Measurements from ENCODE around the gene PRPF40A.

DNA sequence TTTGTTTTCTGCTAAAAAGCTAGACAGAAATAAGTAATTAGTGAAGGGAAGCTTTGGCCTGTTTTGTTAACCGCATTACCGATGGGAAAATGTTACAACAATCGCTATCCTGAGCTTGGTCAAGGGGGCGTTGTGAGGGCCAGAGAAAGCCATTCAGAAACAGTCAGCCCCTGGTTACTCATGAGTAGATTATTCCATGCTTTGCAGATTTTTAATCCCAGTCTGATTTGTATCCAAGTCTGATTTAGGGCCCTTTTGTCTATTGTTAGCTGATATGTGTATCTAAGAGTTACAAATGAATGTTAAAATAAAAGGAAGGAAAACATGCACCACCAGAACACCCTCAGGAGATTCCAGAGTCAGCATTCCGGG, 99.1 kb downstream of the PRPF40A start:
- TF ChIP-seq, protein P1, sequence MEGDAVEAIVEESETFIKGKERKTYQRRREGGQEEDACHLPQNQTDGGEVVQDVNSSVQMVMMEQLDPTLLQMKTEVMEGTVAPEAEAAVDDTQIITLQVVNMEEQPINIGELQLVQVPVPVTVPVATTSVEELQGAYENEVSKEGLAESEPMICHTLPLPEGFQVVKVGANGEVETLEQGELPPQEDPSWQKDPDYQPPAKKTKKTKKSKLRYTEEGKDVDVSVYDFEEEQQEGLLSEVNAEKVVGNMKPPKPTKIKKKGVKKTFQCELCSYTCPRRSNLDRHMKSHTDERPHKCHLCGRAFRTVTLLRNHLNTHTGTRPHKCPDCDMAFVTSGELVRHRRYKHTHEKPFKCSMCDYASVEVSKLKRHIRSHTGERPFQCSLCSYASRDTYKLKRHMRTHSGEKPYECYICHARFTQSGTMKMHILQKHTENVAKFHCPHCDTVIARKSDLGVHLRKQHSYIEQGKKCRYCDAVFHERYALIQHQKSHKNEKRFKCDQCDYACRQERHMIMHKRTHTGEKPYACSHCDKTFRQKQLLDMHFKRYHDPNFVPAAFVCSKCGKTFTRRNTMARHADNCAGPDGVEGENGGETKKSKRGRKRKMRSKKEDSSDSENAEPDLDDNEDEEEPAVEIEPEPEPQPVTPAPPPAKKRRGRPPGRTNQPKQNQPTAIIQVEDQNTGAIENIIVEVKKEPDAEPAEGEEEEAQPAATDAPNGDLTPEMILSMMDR (conservative IDR thresholded peaks at IDR 0.05; ENCODE audit: low read depth in 2 of 2): no peak
- TF ChIP-seq POLR2AphosphoS5 (IDR thresholded peaks at IDR 0.05; ENCODE audit: low read depth): no peak
- TF ChIP-seq, protein P2, sequence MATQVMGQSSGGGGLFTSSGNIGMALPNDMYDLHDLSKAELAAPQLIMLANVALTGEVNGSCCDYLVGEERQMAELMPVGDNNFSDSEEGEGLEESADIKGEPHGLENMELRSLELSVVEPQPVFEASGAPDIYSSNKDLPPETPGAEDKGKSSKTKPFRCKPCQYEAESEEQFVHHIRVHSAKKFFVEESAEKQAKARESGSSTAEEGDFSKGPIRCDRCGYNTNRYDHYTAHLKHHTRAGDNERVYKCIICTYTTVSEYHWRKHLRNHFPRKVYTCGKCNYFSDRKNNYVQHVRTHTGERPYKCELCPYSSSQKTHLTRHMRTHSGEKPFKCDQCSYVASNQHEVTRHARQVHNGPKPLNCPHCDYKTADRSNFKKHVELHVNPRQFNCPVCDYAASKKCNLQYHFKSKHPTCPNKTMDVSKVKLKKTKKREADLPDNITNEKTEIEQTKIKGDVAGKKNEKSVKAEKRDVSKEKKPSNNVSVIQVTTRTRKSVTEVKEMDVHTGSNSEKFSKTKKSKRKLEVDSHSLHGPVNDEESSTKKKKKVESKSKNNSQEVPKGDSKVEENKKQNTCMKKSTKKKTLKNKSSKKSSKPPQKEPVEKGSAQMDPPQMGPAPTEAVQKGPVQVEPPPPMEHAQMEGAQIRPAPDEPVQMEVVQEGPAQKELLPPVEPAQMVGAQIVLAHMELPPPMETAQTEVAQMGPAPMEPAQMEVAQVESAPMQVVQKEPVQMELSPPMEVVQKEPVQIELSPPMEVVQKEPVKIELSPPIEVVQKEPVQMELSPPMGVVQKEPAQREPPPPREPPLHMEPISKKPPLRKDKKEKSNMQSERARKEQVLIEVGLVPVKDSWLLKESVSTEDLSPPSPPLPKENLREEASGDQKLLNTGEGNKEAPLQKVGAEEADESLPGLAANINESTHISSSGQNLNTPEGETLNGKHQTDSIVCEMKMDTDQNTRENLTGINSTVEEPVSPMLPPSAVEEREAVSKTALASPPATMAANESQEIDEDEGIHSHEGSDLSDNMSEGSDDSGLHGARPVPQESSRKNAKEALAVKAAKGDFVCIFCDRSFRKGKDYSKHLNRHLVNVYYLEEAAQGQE (IDR thresholded peaks at IDR 0.05; ENCODE audit: unreplicated experiment): no peak
- no peak for TF ChIP-seq EZH2 (IDR thresholded peaks at IDR 0.05; ENCODE audit: low read depth, unreplicated experiment)
- no peak for TF ChIP-seq CREB1 (CRISPR knock-in tag; IDR thresholded peaks at IDR 0.05; ENCODE audit: low read depth)
- TF ChIP-seq JUNB (IDR thresholded peaks at IDR 0.05; ENCODE audit: unreplicated experiment): no peak
- TF ChIP-seq EZH2phosphoT487 (IDR thresholded peaks at IDR 0.05; ENCODE audit: unreplicated experiment): no peak
- TF ChIP-seq STAT1 (IDR thresholded peaks at IDR 0.05; ENCODE audit: unreplicated experiment): no peak
- TF ChIP-seq, protein P3, sequence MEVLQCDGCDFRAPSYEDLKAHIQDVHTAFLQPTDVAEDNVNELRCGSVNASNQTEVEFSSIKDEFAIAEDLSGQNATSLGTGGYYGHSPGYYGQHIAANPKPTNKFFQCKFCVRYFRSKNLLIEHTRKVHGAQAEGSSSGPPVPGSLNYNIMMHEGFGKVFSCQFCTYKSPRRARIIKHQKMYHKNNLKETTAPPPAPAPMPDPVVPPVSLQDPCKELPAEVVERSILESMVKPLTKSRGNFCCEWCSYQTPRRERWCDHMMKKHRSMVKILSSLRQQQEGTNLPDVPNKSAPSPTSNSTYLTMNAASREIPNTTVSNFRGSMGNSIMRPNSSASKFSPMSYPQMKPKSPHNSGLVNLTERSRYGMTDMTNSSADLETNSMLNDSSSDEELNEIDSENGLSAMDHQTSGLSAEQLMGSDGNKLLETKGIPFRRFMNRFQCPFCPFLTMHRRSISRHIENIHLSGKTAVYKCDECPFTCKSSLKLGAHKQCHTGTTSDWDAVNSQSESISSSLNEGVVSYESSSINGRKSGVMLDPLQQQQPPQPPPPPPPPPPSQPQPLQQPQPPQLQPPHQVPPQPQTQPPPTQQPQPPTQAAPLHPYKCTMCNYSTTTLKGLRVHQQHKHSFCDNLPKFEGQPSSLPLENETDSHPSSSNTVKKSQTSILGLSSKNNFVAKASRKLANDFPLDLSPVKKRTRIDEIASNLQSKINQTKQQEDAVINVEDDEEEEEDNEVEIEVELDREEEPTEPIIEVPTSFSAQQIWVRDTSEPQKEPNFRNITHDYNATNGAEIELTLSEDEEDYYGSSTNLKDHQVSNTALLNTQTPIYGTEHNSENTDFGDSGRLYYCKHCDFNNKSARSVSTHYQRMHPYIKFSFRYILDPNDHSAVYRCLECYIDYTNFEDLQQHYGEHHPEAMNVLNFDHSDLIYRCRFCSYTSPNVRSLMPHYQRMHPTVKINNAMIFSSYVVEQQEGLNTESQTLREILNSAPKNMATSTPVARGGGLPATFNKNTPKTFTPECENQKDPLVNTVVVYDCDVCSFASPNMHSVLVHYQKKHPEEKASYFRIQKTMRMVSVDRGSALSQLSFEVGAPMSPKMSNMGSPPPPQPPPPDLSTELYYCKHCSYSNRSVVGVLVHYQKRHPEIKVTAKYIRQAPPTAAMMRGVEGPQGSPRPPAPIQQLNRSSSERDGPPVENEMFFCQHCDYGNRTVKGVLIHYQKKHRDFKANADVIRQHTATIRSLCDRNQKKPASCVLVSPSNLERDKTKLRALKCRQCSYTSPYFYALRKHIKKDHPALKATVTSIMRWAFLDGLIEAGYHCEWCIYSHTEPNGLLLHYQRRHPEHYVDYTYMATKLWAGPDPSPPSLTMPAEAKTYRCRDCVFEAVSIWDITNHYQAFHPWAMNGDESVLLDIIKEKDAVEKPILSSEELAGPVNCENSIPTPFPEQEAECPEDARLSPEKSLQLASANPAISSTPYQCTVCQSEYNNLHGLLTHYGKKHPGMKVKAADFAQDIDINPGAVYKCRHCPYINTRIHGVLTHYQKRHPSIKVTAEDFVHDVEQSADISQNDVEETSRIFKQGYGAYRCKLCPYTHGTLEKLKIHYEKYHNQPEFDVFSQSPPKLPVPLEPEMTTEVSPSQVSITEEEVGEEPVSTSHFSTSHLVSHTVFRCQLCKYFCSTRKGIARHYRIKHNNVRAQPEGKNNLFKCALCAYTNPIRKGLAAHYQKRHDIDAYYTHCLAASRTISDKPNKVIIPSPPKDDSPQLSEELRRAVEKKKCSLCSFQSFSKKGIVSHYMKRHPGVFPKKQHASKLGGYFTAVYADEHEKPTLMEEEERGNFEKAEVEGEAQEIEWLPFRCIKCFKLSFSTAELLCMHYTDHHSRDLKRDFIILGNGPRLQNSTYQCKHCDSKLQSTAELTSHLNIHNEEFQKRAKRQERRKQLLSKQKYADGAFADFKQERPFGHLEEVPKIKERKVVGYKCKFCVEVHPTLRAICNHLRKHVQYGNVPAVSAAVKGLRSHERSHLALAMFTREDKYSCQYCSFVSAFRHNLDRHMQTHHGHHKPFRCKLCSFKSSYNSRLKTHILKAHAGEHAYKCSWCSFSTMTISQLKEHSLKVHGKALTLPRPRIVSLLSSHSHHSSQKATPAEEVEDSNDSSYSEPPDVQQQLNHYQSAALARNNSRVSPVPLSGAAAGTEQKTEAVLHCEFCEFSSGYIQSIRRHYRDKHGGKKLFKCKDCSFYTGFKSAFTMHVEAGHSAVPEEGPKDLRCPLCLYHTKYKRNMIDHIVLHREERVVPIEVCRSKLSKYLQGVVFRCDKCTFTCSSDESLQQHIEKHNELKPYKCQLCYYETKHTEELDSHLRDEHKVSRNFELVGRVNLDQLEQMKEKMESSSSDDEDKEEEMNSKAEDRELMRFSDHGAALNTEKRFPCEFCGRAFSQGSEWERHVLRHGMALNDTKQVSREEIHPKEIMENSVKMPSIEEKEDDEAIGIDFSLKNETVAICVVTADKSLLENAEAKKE (CRISPR knock-in tag; IDR thresholded peaks at IDR 0.05): no peak
- no peak for TF ChIP-seq NANOG (IDR thresholded peaks at IDR 0.05; ENCODE audit: borderline replicate concordance)
- TF ChIP-seq, protein P4, sequence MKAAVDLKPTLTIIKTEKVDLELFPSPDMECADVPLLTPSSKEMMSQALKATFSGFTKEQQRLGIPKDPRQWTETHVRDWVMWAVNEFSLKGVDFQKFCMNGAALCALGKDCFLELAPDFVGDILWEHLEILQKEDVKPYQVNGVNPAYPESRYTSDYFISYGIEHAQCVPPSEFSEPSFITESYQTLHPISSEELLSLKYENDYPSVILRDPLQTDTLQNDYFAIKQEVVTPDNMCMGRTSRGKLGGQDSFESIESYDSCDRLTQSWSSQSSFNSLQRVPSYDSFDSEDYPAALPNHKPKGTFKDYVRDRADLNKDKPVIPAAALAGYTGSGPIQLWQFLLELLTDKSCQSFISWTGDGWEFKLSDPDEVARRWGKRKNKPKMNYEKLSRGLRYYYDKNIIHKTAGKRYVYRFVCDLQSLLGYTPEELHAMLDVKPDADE (IDR thresholded peaks at IDR 0.05): no peak
- TF ChIP-seq ZNF331 (CRISPR knock-in tag; IDR thresholded peaks at IDR 0.05; ENCODE audit: low read depth): no peak
